Adrenal gland (tissue), 5 donors: Measurements from ENCODE around the gene CIAO3.

ENCODE experiments used
- CTCF ChIP-seq, 6 experiments: fragments of 450-650 bp in 4 of 6; fragments of 200-600 bp in 2 of 6; sonication (generic) in 1 of 6; IDR thresholded peaks; 1 replicate in 5 of 6; 2 replicates in 1 of 6; pipeline versions ENCODE4 v1.5.1 to v1.8.0; 2016 to 2021; ENCODE audit warnings: antibody characterized with exemption in 6 of 6, mild to moderate bottlenecking in 2 of 6, moderate library complexity in 1 of 6
- POLR2A ChIP-seq, 2 donors: fragments of 450-650 bp; IDR thresholded peaks; one replicate each; pipeline ENCODE4 v1.6.1; 2017; ENCODE audit warnings: antibody characterized with exemption in 2 of 2, mild to moderate bottlenecking in 2 of 2, moderate library complexity in 1 of 2
- donor health status: DM: no; HTN: no; CAD: no.

GRCh38 chr16:782258-782657, 41.5 kb upstream of the CIAO3 start:
- TF ChIP-seq CTCF (IDR thresholded peaks at IDR 0.05), result no peak
- TF ChIP-seq POLR2A (IDR thresholded peaks at IDR 0.05), result no peak
